Effector memory CD4-positive, alpha-beta T cell (primary cell): ENCODE results near the gene DKK3.

Experiments used
- DNase-seq, 3 donors: peaks; one replicate each; pipeline ENCODE4 v3.0.0-alpha.2; 2020
- H3K27ac ChIP-seq: 2 replicates; pipeline ENCODE4 v1.7.0; 2013; ENCODE audit warnings: mild to moderate bottlenecking, low read length, moderate library complexity; ENCODE audit not compliant: insufficient read depth, poor library complexity, severe bottlenecking
- H3K27me3 ChIP-seq: replicated peaks from 2 replicates; pipeline ENCODE4 v1.7.0; 2013; ENCODE audit warnings: mild to moderate bottlenecking, low read length; ENCODE audit not compliant: insufficient read depth, control insufficient read depth, poor library complexity, severe bottlenecking
- H3K36me3 ChIP-seq: 2 replicates; pipeline ENCODE4 v1.7.0; 2013; ENCODE audit warnings: mild to moderate bottlenecking, low read length, moderate library complexity; ENCODE audit not compliant: control insufficient read depth, insufficient read depth
- H3K4me1 ChIP-seq: 2 replicates; pipeline ENCODE4 v1.7.0; 2013; ENCODE audit warnings: low read length, mild to moderate bottlenecking; ENCODE audit not compliant: control insufficient read depth, insufficient read depth, poor library complexity, severe bottlenecking
- H3K4me3 ChIP-seq: 2 replicates; pipeline ENCODE4 v1.7.0; 2013; ENCODE audit warnings: low read length, low read depth, mild to moderate bottlenecking; ENCODE audit not compliant: insufficient read depth, poor library complexity, severe bottlenecking
- H3K9me3 ChIP-seq: 2 replicates; pipeline ENCODE4 v1.7.0; 2013; ENCODE audit warnings: mild to moderate bottlenecking, low read length, moderate library complexity; ENCODE audit not compliant: control insufficient read depth

Gene DKK3

GRCh38 chr11:11961399-11962028 is 46.9 kb downstream of the DKK3 start:
- Histone ChIP-seq H3K9me3 (no peaks in the 10 kb centered on the region), H3K27ac (no peak overlapping the region), H3K36me3 (peaks cover 5% of the 10 kb centered on the region), H3K4me3 (no peak overlapping the region), H3K27me3 (no peaks in the 10 kb centered on the region), H3K4me1 (peaks cover 23% of the 10 kb centered on the region)
- no peak for DNase-seq

DNA sequence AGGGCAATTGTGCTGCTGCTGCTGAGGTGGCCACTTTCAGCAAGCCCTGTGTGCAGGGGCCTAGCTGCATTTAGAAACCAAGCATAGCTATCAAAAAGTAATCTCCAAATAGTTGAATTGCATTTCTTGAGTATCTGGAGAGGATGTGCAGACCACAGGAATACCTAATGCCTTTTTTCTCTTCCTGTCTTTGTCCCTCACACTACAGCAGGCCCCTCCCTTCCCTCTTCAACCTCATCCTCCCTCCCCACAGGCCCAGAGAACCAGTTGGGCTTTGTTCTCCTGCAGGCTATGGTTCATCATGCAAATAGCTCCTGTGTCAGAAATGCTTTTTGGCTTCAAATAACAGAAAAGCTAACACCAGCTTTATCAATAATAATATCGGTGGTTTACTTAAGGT is 47.7 kb downstream of the DKK3 start:
- Histone ChIP-seq H3K9me3 (no peaks in the 10 kb centered on the region), H3K4me1 (peaks cover 23% of the 10 kb centered on the region), H3K4me3 (no peak overlapping the region), H3K27ac (no peak overlapping the region), H3K27me3 (no peaks in the 10 kb centered on the region), H3K36me3 (peaks cover 14% of the 10 kb centered on the region)
- no peak for DNase-seq

DNA sequence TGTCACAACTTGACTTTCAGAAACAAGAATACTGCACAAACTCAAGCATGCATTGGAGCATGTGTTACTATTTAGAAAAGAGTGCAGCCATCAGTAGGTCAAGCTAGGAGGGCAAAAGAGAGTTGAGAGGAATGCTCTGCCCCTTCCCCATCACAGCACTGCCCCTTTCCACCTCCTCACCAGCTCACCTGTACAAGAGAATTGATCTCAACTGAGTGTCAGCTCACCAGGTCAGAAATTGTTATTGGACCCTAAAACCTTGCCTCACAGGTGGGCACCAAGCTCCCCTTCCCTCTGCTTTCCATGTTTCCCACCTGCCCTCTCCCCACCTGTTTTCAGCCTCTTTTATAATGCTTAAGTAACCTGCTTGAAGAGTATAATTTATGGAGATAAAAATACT is 48.8 kb downstream of the DKK3 start:
- H3K4me1 ChIP-seq: peaks cover 23% of the 10 kb centered on the region
- no peak for DNase-seq
- no peaks in the 10 kb centered on the region for H3K9me3 ChIP-seq
- no peak overlapping the region for H3K4me3 ChIP-seq
- no peak overlapping the region for H3K27ac ChIP-seq
- peaks cover 25% of the 10 kb centered on the region for H3K36me3 ChIP-seq
- H3K27me3 ChIP-seq: no peaks in the 10 kb centered on the region

DNA sequence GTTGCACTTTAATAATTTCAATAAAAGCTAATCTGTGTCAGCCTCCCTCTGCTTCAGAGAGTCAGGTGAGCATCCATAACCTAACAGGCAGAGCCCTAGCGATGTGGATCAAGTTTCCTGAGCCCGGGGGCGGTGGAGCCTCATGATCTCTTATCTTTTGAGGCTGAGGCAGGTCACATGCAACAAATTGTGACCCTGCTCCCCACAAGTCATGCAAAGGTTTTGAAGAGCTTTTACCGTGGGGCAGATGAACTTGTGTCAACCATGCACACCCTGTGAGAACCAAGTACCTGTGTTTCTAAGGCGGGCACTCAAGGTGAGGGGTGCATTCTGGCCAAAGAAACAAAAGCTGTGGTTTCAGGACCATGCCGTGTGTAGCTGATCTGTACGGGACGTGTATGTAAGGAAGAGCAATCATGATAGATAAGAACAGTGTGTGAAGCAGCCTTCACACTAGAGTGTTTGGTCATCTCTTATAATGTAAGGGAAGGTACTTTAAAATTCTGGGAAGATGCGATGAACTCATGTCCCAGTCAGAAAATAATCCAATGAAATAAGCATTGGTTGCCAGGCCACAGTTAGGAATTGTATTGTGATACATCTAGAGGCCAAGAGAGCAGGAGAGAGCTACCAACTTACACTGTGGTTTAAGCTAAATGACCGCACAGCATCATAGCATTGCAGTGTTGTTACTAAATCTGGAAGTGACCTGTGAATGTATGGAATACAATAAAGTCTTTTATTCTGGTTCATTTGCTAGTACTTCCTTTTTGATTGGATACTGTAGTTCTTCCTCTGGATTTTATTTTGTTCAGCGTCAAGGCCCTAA is 49.8 kb downstream of the DKK3 start:
- no peak for DNase-seq
- Histone ChIP-seq H3K9me3 (no peaks in the 10 kb centered on the region), H3K27me3 (no peaks in the 10 kb centered on the region), H3K27ac (no peak overlapping the region), H3K36me3 (peaks cover 27% of the 10 kb centered on the region), H3K4me1 (peaks cover 23% of the 10 kb centered on the region), H3K4me3 (no peak overlapping the region)

DNA sequence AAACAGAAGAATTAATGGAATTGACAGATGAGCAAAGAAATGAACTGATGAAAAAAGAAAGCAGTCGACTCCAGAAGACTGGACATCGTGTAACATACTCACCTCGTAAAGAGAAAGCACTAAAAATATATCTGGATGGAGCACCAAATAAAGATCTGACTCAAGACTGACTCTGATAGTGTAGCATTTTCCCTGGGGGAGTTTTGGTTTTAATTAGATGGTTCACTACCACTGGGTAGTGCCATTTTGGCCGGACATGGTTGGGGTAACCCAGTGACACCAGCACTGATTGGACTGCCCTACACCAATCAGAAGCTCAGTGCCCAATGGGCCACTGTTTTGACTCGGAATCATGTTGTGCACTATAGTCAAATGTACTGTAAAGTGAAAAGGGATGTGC is 52.4 kb downstream of the DKK3 start:
- H3K4me1 ChIP-seq: peaks cover 16% of the 10 kb centered on the region
- no peak overlapping the region for H3K27ac ChIP-seq
- no peaks in the 10 kb centered on the region for H3K27me3 ChIP-seq
- no peaks in the 10 kb centered on the region for H3K9me3 ChIP-seq
- DNase-seq: no peak
- no peak overlapping the region for H3K4me3 ChIP-seq
- peaks cover 46% of the 10 kb centered on the region for H3K36me3 ChIP-seq

- H3K27ac ChIP-seq: no peak overlapping the region
- no peak for DNase-seq
- no peaks in the 10 kb centered on the region for H3K9me3 ChIP-seq
- H3K4me3 ChIP-seq: no peak overlapping the region
- no peaks in the 10 kb centered on the region for H3K27me3 ChIP-seq
- H3K36me3 ChIP-seq: peaks cover 71% of the 10 kb centered on the region
- no peaks in the 10 kb centered on the region for H3K4me1 ChIP-seq
These were observed 56.4 kb downstream of the DKK3 start for GRCh38 chr11:11952036-11952435.

DNA sequence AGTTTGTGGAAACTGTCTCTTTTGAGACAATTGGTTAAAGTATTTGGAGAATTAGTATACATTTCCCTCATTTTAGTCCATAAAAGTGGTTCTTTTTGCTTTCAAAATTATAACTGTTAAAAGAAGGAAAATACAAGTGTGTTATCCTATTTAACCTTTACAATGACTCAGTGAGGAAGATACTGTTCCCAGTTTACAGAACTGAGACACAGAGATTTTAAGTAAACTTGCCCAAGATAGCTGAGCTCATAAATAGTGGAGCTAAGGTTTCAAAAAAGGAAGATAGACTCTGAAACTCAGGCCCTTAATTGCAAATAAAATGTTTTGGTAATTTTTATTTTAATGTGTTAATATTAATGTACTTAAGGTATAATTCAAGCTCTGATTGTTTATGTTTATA is 58.9 kb downstream of the DKK3 start:
- Histone ChIP-seq H3K27ac (no peak overlapping the region), H3K4me1 (no peaks in the 10 kb centered on the region), H3K27me3 (no peaks in the 10 kb centered on the region), H3K36me3 (peaks cover 61% of the 10 kb centered on the region), H3K4me3 (no peak overlapping the region), H3K9me3 (no peaks in the 10 kb centered on the region)
- no peak for DNase-seq

- H3K9me3 ChIP-seq: no peaks in the 10 kb centered on the region
- peaks cover 64% of the 10 kb centered on the region for H3K36me3 ChIP-seq
- H3K27ac ChIP-seq: no peak overlapping the region
- H3K4me3 ChIP-seq: no peak overlapping the region
- no peaks in the 10 kb centered on the region for H3K4me1 ChIP-seq
- no peak for DNase-seq
- H3K27me3 ChIP-seq: no peaks in the 10 kb centered on the region
These were observed 60.0 kb downstream of the DKK3 start for GRCh38 chr11:11948242-11948947.

DNA sequence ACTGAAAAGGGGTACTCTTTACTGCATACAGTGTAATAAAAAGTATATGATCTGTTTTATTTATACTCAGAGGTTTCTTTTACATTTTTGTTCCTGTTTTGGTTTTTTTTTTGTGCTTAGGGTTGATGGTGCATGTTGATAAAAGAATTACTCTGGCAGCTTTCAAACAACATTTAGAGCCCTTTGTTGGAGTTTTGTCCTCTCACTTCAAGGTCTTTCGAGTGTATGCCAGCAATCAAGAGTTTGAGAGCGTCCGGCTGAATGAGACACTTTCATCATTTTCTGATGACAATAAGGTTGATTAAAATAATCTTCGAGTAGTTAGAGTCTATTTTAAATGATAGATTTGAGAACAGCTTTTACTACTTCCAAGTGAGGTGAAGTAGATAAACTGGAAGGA is 60.6 kb downstream of the DKK3 start:
- Histone ChIP-seq H3K27me3 (no peaks in the 10 kb centered on the region), H3K9me3 (no peaks in the 10 kb centered on the region), H3K36me3 (peaks cover 63% of the 10 kb centered on the region), H3K4me3 (no peak overlapping the region), H3K4me1 (no peaks in the 10 kb centered on the region), H3K27ac (no peak overlapping the region)
- no peak for DNase-seq

GRCh38 chr11:11946878-11947277 is 61.5 kb downstream of the DKK3 start:
- Histone ChIP-seq H3K27me3 (no peaks in the 10 kb centered on the region), H3K36me3 (peaks cover 58% of the 10 kb centered on the region), H3K9me3 (no peaks in the 10 kb centered on the region), H3K4me3 (no peak overlapping the region), H3K27ac (no peak overlapping the region), H3K4me1 (no peaks in the 10 kb centered on the region)
- no peak for DNase-seq
